GM12865 (cell line): ENCODE data around the gene DENND4B.

Source experiments
- DNase-seq: peaks from one replicate; pipeline ENCODE4 v3.0.0; 2010; ENCODE audit warnings: low read depth
- H3K4me3 ChIP-seq: 2 replicates; pipeline ENCODE4 v1.5.1; 2011; ENCODE audit warnings: mild to moderate bottlenecking, low read depth, low read length, control low read depth
- TF ChIP-seq, protein P1 (sequence below): IDR thresholded peaks from 2 replicates; pipeline ENCODE4 v1.5.1; 2011; ENCODE audit warnings: low read length, control low read depth, low read depth, inconsistent platforms; ENCODE audit not compliant: insufficient read depth; ENCODE audit errors: missing control alignments

The DENND4B gene

DNA sequence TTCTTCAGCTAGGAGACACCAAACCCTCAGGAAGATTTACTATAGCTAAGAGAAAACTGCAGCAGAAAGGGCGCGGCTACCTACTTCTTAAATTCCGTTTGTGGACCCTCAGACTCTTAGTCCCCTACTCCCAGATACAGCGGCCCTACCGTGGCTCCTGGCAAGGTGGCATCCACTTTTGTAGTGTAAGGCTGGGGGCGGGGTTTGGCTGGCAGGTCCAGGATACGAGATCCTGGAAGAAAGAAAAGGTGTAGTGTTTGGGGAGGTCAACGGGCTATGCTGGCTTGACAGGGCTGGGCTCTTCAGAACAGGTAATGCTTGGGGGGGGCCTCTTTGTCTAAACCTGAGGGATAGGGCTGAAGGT lies 21.5 kb upstream of the DENND4B start:
- H3K4me3 ChIP-seq = peak overlapping the region; percentile 81
- DNase-seq = no peak
- TF ChIP-seq, protein P1, sequence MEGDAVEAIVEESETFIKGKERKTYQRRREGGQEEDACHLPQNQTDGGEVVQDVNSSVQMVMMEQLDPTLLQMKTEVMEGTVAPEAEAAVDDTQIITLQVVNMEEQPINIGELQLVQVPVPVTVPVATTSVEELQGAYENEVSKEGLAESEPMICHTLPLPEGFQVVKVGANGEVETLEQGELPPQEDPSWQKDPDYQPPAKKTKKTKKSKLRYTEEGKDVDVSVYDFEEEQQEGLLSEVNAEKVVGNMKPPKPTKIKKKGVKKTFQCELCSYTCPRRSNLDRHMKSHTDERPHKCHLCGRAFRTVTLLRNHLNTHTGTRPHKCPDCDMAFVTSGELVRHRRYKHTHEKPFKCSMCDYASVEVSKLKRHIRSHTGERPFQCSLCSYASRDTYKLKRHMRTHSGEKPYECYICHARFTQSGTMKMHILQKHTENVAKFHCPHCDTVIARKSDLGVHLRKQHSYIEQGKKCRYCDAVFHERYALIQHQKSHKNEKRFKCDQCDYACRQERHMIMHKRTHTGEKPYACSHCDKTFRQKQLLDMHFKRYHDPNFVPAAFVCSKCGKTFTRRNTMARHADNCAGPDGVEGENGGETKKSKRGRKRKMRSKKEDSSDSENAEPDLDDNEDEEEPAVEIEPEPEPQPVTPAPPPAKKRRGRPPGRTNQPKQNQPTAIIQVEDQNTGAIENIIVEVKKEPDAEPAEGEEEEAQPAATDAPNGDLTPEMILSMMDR = no peak

DNA sequence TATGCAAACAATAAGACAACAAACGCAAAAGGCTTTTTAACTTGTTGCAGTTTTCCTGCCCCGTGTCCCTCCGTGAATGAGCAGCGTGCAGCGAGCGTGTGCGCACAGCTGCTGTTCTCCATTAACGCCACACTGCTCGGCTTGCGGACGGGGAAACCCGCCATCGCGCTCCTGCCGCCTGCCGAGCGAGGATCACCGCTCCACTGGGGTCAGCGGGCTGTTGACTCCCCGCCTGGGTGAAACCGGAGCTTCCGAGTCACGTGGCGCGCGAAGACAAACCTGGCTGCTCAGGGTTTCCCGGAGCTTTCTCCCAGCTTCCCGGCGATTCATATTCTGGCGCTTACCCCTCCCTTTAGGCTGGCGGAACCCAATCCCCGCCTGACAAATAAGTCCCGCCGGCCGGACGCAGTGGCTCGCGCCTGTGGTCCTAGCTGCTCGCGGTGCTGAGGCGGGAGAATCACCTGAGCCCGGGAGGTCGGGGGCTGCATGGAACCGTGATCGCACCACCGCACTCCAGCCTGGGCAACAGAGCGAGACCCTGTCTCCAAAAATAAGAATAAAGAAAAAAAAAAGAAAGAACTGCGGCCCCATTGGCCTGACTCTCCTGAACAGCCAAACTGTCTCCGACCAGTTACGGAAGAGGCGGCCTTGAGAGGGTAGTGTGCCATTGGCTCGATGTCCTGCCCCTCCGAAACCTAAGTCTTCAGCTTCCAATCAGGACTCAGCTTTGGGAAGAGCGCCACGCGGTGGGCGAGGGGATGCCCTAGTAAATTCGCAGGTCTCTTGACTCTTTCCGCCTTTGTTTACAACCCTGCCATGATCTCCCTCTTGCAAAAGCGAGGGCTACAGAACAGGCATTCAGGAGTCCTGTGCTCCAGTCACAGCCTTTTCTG lies 20.8 kb upstream of the DENND4B start, which contains the start of gene CREB3L4:
CREB3L4 (plus strand) TSS at position 796 of the 893 bp plus-strand sequence. CDS start 624 bp downstream, outside the sequence.
- TF ChIP-seq, protein P1 = peak; percentile 41
- peak within 1 kb of the TSS; percentile 81 for H3K4me3 ChIP-seq
- peak; percentile 99 for DNase-seq

DNA sequence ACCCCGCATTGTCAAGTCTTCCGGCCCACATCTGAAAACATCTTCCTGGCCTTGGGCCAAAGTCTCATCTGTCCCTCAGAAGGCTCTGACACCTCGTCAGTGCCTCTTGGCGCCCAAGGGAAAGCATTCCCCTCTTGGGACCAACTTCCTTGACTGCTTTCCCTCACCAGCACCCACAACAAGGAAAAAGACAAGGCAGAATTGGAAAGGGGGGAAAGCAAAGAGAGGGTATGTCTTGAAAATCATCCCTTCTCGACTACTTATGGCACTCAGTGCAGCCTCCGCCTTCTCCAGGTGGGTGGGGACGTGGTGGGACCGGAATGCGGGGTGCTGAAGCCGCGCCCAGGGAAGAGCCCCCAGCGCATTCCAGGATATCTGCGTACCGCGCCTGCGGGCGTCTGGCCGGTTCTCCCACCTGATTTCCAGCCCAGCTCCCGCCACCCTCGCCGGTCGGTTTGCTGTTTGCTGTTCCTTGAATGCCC lies 17.4 kb upstream of the DENND4B start:
- TF ChIP-seq, protein P1 = no peak
- DNase-seq = no peak
- peak overlapping the region; percentile 83 for H3K4me3 ChIP-seq

DNA sequence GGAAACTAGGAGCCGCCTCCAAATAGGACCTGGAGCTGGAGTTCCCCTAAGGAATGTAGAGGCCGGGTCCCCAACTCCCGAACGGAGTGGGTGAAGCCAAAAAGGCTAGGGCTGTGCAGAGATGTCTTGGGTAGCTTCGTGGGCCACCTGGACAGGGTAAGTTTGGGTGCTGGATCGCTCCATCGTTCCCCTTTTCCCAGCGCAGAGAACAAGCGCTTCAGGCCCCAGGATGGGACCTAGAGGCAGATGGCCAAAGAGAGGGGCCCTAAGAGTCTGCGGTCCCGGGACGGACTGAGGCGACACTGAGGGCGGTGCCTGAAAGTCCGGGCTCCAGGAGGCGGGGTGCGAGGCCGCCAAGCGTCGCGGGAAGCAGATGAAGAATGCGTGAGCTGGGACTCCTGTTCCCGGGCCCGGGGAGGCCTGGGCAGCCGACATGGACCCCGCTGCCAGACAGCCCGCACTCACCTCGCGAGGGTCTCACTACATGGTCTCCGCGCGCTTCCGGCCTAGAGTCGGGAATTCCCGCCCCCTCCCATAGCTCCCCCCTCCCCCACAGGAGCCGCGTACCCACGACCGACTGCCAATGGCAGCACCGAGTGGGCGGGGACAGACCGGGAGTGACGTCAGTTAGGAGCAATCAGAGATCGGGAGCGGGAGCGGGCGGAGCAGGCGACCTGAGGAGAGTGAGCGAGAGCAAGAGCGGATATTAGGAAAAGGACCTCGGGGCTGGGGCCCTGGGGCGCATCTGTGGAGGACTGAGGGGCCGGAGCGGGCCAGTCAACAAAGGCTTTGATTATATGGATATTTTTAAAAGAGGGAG lies 16.7 kb upstream of the DENND4B start, which contains the start of gene SLC39A1:
SLC39A1 (minus strand) TSS at position 508 of the 820 bp plus-strand sequence. CDS start 822 bp downstream, outside the sequence.
- peak within 1 kb of the TSS; percentile 83 for H3K4me3 ChIP-seq
- TF ChIP-seq, protein P1 = no peak
- DNase-seq = peak; percentile 96

DNA sequence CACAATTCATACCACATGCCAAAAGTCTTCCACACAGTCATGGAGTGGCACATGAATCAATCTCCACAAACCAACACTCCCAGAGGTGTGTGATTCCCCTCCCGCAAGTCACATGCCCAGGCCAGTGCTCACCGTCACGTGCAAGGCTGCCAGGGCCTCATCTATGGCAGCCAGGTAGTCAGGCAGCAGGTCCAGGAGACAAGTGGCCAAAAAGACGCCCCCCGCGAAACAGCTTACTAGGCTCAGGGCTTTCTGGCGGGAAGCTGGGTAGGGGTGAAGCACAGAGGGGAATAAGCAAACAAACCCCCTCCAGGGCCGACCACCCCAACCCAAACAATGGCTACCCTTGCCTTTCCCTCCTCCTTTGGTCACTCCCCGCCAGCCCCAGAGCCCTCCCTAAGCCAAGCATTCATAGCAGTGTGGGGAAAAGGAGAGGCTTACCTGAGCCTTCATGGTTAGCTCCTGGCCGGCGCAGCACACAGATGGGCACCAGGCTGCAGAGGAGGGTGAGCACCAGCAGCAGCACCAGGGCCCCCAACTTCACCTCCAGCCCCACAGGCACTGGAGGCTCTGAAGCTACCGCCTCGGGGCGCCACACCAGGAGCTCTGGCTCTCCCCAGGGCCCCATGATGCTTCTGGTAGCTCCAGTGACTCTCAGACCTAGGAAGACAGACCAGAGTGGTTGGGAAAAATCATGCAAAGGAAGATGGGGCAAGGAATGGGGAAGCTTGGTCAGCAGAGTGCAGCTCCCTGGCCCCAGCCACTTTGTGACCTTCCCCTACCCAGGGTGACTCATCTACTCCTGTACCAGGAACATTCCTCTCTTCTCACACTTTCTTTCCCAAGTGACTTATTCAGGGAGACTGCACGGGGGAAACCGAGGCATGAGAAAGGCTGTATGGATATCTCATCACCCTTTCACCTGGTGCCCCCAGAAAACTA lies 15.8 kb upstream of the DENND4B start:
- DNase-seq = peak; percentile 53
- TF ChIP-seq, protein P1 = peak; percentile 7
- peak overlapping the region; percentile 83 for H3K4me3 ChIP-seq

DNA sequence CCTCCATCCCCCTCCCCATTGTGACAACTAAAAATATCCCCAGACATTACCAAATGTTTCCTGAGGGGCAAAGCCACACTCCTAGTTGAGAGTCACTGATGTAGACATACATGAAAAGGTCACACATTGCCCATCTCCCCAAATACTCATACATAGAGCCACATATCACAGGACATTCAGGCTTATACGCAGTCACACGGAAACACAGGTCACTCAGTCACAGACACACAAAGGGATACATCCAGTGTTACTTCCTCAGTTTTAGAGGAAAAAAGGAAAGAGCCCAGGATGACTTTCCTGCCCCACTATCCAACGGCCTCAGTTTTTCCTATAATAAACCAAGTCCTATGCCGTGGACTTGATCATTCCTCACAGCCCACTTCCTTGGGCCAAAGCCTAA lies 14.9 kb upstream of the DENND4B start:
- no peak for DNase-seq
- peak overlapping the region; percentile 83 for H3K4me3 ChIP-seq
- TF ChIP-seq, protein P1 = no peak
